Mucosa of descending colon (tissue), 3 donors: ENCODE data around the gene ARID1B. TPM values are rescaled to one million over a fixed set of nuclear protein-coding genes. Genes with fewer than 3 reads are reported as not detected.

ENCODE experiments used
- ATAC-seq: fragments of 200-7000 bp; cut with Tn5 transposase; one replicate; pipeline ENCODE4 v1.9.1; 2020; ENCODE audit warnings: mild to moderate bottlenecking, moderate library complexity
- DNase-seq, 3 donors: peaks; one replicate each; pipeline ENCODE4 v3.0.0-alpha.2; 2020
- H3K36me3 ChIP-seq: fragments of 200-600 bp; one replicate; pipeline ENCODE4 v1.8.0; 2021; ENCODE audit warnings: low read depth, mild to moderate bottlenecking
- H3K4me1 ChIP-seq: fragments of 200-600 bp; one replicate; pipeline ENCODE4 v1.8.0; 2021; ENCODE audit warnings: low read depth, mild to moderate bottlenecking
- H3K4me3 ChIP-seq: fragments of 200-600 bp; one replicate; pipeline ENCODE4 v1.8.0; 2021; ENCODE audit warnings: mild to moderate bottlenecking
- H3K9me3 ChIP-seq: fragments of 200-600 bp; one replicate; pipeline ENCODE4 v1.8.0; 2021; ENCODE audit warnings: mild to moderate bottlenecking
- intact Hi-C, 2 donors: fragments of 100-400 bp; cut with DNase I in 1 of 2; cut with micrococcal nuclease in 1 of 2; formaldehyde crosslinking; loops; one replicate each; pipeline versions ENCODE4 v1.11.0 to v1.11.1; 2022; cut with DNase I, micrococcal nuclease
- total RNA-seq, 3 donors: library from RNA; stranded (reverse); fragmentation: NEBNext Ultra II Directional in 2 of 3; extraction: Animal tissue kit (Norgen Biotek cat#: 25700) in 2 of 3; gene quantifications; one replicate each; pipeline versions ENCODE4 v1.2.1 to v1.2.4, GENCODE V29; 2021 to 2023
- TF ChIP-seq, protein P1 (sequence below): fragments of 200-600 bp; IDR thresholded peaks from one replicate; pipeline ENCODE4 v1.8.0; 2022; ENCODE audit warnings: antibody characterized with exemption, mild to moderate bottlenecking
- donor health status: DM: no; HTN: no; CAD: no; lungs with moderate emphysema.
- donor health status: DM: no; HTN: no; CAD: no.
- donor health status: DM: no; HTN: yes; CAD: no.

ARID1B gene
- total RNA-seq, 3 donors from 2014 or later, result 71.8 to 102 (median 101) TPM

DNA sequence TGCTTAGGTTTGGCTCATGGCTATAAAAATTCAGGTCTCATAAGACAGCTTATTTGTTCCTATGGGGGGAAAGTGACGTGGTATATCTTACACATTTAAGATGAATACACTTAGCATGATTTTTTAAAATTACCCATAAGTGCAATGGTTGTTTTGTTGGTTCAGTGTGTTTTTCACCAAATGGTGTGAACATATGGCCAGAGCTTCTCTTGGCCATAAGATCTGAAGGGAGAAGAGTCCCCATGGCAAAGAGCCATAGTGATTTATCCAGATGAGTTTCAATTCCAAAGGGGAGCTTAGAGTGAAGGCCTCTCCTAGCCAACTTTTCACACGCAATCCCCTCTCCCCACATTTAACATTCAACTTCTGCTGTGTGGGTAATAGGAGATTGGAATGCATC is 438.5 kb downstream of the ARID1B start:
- intact Hi-C loops, result no loop called here
- no peak overlapping the region for H3K4me3 ChIP-seq
- no peaks in the 10 kb centered on the region for H3K36me3 ChIP-seq
- TF ChIP-seq, protein P1, sequence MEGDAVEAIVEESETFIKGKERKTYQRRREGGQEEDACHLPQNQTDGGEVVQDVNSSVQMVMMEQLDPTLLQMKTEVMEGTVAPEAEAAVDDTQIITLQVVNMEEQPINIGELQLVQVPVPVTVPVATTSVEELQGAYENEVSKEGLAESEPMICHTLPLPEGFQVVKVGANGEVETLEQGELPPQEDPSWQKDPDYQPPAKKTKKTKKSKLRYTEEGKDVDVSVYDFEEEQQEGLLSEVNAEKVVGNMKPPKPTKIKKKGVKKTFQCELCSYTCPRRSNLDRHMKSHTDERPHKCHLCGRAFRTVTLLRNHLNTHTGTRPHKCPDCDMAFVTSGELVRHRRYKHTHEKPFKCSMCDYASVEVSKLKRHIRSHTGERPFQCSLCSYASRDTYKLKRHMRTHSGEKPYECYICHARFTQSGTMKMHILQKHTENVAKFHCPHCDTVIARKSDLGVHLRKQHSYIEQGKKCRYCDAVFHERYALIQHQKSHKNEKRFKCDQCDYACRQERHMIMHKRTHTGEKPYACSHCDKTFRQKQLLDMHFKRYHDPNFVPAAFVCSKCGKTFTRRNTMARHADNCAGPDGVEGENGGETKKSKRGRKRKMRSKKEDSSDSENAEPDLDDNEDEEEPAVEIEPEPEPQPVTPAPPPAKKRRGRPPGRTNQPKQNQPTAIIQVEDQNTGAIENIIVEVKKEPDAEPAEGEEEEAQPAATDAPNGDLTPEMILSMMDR, result no peak
- DNase-seq (no peak), ATAC-seq (no peak)
- peaks cover 5% of the 10 kb centered on the region for H3K4me1 ChIP-seq
- H3K9me3 ChIP-seq, result no peaks in the 10 kb centered on the region

DNA sequence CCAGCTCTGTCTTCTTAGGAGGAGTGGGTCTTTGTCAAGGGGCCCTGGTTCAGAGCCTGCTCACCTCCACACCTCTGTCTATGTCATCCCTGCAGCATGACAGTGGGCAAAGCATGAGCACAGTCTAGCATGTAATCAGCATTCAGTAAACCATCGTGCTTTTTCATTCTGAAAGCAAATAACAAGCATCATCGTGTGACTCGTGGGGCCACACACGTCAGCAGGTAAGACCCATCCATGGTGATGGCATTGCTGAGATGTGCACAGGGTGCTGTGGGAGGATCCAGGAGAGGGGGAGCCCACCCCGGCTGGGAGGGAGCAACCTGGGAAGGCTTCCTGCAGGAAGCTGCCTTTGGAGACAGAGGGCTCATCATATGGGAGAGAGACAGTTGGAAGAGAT is 439.4 kb downstream of the ARID1B start:
- Histone ChIP-seq H3K4me1 (peaks cover 5% of the 10 kb centered on the region), H3K36me3 (no peaks in the 10 kb centered on the region), H3K9me3 (no peaks in the 10 kb centered on the region), H3K4me3 (no peak overlapping the region)
- DNase-seq (no peak), ATAC-seq (no peak)
- TF ChIP-seq, protein P1, result no peak
- intact Hi-C loops, result no loop called here

DNA sequence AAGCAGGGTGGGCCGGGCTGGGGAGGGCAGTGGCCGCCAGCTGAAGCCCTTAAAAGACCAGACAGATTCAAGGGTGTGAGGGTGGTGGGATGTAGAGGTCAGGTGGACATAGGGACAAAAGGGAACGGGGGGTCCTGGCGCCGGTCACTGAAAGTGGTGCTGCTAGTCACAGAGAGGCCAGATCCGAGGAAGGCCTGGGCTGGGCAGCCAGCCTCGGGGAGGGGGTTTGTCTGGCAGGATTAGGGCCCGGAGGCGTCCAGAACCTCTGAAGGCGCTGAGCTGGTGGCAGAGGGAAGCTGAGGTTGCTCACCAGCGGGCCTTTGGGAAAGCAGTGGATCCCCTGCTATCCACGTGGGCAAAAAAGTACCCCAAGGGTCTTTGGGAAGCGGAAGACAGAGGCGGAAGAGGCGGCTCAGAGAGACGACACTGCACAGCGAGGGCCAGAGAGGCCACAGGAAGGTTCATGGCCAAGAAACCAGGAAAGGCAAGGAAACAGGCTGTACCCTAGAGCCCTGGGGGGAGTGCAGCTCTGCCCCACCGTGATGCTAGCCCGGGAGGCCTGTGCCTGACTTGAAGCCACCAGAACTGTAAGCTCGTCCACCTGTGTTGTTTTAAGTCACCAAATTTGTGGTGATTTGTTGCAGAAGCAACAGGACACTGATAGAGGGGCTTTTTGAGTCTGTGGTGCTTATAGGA is 440.2 kb downstream of the ARID1B start:
- TF ChIP-seq, protein P1, result no peak
- ATAC-seq, result no peak
- H3K4me3 ChIP-seq, result no peak overlapping the region
- no peak for DNase-seq
- H3K9me3 ChIP-seq, result no peaks in the 10 kb centered on the region
- no peaks in the 10 kb centered on the region for H3K36me3 ChIP-seq
- intact Hi-C loops, result no loop called here
- H3K4me1 ChIP-seq, result peaks cover 5% of the 10 kb centered on the region

DNA sequence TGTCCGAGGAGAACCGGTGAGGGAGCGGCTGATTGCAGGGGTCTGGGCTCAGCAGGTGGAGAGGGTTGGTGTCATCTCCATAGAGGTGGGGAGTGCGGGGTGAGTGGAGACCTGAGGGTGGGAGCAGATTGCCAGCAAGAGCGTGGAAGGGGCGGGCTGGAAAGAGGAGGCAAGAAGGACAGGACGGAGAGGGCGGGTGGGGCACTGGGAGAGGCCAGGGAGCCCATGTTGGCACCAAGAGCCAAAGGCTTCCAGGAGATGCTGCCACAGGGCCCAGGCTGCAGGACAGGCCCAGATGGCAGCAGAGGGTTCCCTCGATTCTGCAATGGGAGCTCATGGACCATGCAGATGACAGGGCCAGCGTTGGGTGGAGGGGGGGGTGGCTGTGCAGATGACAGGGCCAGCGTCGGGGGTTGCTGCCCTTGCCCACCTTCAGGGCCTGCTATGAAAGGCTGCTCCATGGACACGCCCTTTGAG is 440.8 kb downstream of the ARID1B start:
- peaks cover 5% of the 10 kb centered on the region for H3K4me1 ChIP-seq
- H3K36me3 ChIP-seq, result no peaks in the 10 kb centered on the region
- intact Hi-C loops, result no loop called here
- no peak overlapping the region for H3K4me3 ChIP-seq
- DNase-seq (no peak), ATAC-seq (no peak)
- TF ChIP-seq, protein P1, result no peak
- no peaks in the 10 kb centered on the region for H3K9me3 ChIP-seq

DNA sequence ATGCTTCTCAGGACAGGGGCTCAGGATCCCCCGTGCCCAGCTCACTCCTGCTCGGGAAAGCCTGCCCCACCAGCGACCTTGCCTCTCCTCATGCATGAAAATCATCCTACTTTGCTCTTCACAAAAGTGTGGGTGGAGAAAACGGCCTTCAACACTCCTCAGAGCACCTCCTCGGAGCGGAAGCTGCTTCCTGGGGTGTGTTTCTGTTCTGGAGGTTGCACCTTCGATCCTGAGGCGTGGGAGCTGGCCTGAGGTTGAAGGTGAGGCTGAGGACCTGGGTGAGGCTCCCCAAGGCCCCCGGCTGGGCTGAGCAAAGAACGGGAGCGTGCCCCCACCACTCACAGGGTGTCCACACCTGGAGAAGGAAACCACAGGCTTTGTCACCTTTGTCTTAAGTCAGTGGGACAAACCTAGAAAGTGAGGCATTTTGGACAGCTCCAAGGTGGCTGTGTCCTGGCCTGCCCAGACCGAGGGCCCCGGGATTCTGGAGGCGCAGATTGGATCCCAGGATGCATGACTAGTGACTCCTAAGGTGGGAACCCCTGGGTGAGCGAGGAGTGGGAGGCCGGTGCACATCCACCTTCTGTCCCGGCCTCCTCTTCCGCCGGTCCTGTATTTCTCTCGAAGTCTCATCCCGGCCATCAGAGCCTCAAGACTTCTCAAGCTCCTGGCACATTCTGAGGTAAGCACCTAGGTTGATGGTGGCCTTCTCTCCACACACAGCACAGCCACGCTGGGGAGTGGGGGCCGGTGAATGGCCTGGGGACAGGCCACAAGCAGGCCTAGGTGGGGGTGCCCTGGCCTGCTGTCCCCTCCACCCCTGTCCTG is 441.4 kb downstream of the ARID1B start:
- intact Hi-C loops, result no loop called here
- H3K9me3 ChIP-seq, result no peaks in the 10 kb centered on the region
- no peaks in the 10 kb centered on the region for H3K36me3 ChIP-seq
- H3K4me3 ChIP-seq, result no peak overlapping the region
- DNase-seq (peak in 1 of 3 donors; percentile 49), ATAC-seq (no peak)
- peaks cover 5% of the 10 kb centered on the region for H3K4me1 ChIP-seq
- TF ChIP-seq, protein P1, result no peak
